PC-3 (cell line): ENCODE results near the gene SLC26A1.

ENCODE experiments used
- EZH2 ChIP-seq: fragments of 300-600 bp; sonication (generic); IDR thresholded peaks from one replicate; pipeline ENCODE4 v1.6.1; 2017; ENCODE audit warnings: antibody characterized with exemption, mild to moderate bottlenecking, low read length; ENCODE audit not compliant: unreplicated experiment
- TF ChIP-seq, protein P1 (sequence below): fragments of 300-600 bp; sonication (generic); conservative IDR thresholded peaks from 2 replicates; pipeline ENCODE4 v1.5.1; 2017; ENCODE audit warnings: antibody characterized with exemption, low read depth, mild to moderate bottlenecking, low read length

- TF ChIP-seq, protein P1, sequence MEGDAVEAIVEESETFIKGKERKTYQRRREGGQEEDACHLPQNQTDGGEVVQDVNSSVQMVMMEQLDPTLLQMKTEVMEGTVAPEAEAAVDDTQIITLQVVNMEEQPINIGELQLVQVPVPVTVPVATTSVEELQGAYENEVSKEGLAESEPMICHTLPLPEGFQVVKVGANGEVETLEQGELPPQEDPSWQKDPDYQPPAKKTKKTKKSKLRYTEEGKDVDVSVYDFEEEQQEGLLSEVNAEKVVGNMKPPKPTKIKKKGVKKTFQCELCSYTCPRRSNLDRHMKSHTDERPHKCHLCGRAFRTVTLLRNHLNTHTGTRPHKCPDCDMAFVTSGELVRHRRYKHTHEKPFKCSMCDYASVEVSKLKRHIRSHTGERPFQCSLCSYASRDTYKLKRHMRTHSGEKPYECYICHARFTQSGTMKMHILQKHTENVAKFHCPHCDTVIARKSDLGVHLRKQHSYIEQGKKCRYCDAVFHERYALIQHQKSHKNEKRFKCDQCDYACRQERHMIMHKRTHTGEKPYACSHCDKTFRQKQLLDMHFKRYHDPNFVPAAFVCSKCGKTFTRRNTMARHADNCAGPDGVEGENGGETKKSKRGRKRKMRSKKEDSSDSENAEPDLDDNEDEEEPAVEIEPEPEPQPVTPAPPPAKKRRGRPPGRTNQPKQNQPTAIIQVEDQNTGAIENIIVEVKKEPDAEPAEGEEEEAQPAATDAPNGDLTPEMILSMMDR: no peak
- no peak for TF ChIP-seq EZH2
Measured at GRCh38 chr4:1006856-1007255, 13.7 kb upstream of the SLC26A1 start.
